ENCODE data around the gene ZNF614.

The ZNF614 gene

GRCh38 chr19:52022193-52022592 lies 6.0 kb downstream of the ZNF614 start:
- H3K4me3 ChIP-seq: no peak overlapping the region
- intact Hi-C loops (cut with DNase I; ENCODE audit: low total_unique reads): no loop called here
- no peak for TF ChIP-seq CTCF (IDR thresholded peaks at IDR 0.05)
- H3K27ac ChIP-seq: no peak overlapping the region
- DNase-seq: no peak
- H3K4me1 ChIP-seq: peaks cover 0 to 7% (median 5%) of the 10 kb centered on the region in 4 donors
- H3K36me3 ChIP-seq: peaks cover 93 to 97% (median 94%) of the 10 kb centered on the region in 3 donors
- H3K9me3 ChIP-seq: peaks cover 7 to 96% (median 64%) of the 10 kb centered on the region in 3 donors
- no peaks in the 10 kb centered on the region for H3K27me3 ChIP-seq

- Histone ChIP-seq H3K4me3 (no peak overlapping the region), H3K27me3 (no peaks in the 10 kb centered on the region), H3K36me3 (peaks cover 98 to 100% (median 100%) of the 10 kb centered on the region in 3 donors), H3K9me3 (peaks cover 7 to 98% (median 79%) of the 10 kb centered on the region in 3 donors), H3K27ac (no peak overlapping the region), H3K4me1 (no peaks in the 10 kb centered on the region)
- no peak for TF ChIP-seq CTCF (IDR thresholded peaks at IDR 0.05)
- DNase-seq: no peak
- intact Hi-C loops (cut with DNase I; ENCODE audit: low total_unique reads): no loop called here
Observed at GRCh38 chr19:52020506-52020905, 7.7 kb downstream of the ZNF614 start.

- H3K4me1 ChIP-seq: peaks cover 0 to 13% (median 0%) of the 10 kb centered on the region in 4 donors
- no peak overlapping the region for H3K27ac ChIP-seq
- peaks cover 28 to 33% (median 29%) of the 10 kb centered on the region in 3 donors for H3K36me3 ChIP-seq
- H3K9me3 ChIP-seq: peaks cover 0 to 29% (median 26%) of the 10 kb centered on the region in 3 donors
- H3K27me3 ChIP-seq: no peaks in the 10 kb centered on the region
- no peak overlapping the region for H3K4me3 ChIP-seq
- DNase-seq: no peak
- no peak for TF ChIP-seq CTCF (IDR thresholded peaks at IDR 0.05)
- intact Hi-C loops (cut with DNase I; ENCODE audit: low total_unique reads): no loop called here
Observed at GRCh38 chr19:52010674-52011073, 17.5 kb downstream of the ZNF614 start.

- peaks cover 25 to 33% (median 32%) of the 10 kb centered on the region in 3 donors for H3K36me3 ChIP-seq
- no peaks in the 10 kb centered on the region for H3K27me3 ChIP-seq
- intact Hi-C loops (cut with DNase I; ENCODE audit: low total_unique reads): no loop called here
- H3K9me3 ChIP-seq: peaks cover 0 to 29% (median 11%) of the 10 kb centered on the region in 3 donors
- DNase-seq: peak; percentile 89 to 92
- H3K27ac ChIP-seq: peak within 1 kb of the TSS; percentile 81 to 89
- H3K4me3 ChIP-seq: peak within 1 kb of the TSS; percentile 67 to 71
- peaks cover 0 to 13% (median 0%) of the 10 kb centered on the region in 4 donors for H3K4me1 ChIP-seq
- TF ChIP-seq CTCF (IDR thresholded peaks at IDR 0.05): no peak
Observed at GRCh38 chr19:52007806-52008557, 20.2 kb downstream of the ZNF614 start, which contains the start of gene ZNF615. Gene ZNF615, minus strand, starts transcription at chr19:52008211. Its CDS starts 4,500 bp downstream, at chr19:52003711.

- Histone ChIP-seq H3K36me3 (peaks cover 25 to 33% (median 32%) of the 10 kb centered on the region in 3 donors), H3K4me1 (peaks cover 0 to 13% (median 0%) of the 10 kb centered on the region in 4 donors), H3K4me3 (peak overlapping the region; percentile 67 to 71), H3K27me3 (no peaks in the 10 kb centered on the region), H3K9me3 (peaks cover 0 to 29% (median 5%) of the 10 kb centered on the region in 3 donors), H3K27ac (peak overlapping the region; percentile 81 to 89)
- intact Hi-C loops (cut with DNase I; ENCODE audit: low total_unique reads): no loop called here
- TF ChIP-seq CTCF (IDR thresholded peaks at IDR 0.05): no peak
- DNase-seq: no peak
Observed at GRCh38 chr19:52007451-52007805, 20.8 kb downstream of the ZNF614 start.

Measured in tibial artery (tissue), 4 donors.